ENCODE data around the gene RGP1. TPM values are rescaled to one million over a fixed set of nuclear protein-coding genes. Genes with fewer than 3 reads are reported as not detected.
A peak's percentile ranks its signal among the peaks of the same experiment; 100 is the strongest.

RGP1 gene
- total RNA-seq, 1 donor from 2014 or later, result 24.8 TPM

DNA sequence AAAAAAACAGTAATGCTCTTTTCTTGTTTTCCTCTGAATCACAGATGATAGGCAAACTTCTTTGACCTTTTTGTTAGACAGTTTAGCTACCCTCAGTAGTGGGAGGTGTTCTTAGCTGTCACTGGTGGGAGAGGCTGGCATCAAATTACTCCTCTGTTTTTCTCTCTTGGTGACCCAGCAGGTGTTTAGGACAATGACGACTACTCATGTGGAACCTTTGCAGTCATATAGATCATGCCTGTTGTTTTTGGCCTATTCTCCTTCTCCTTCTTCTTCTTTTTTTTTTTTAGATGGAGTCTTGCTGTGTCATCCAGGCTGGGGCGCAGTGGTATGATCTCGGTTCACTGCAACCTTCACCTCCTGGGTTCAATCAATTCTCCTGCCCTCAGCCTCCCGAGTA lies 26.9 kb downstream of the RGP1 start:
- Histone ChIP-seq H3K9me3 (no peaks in the 10 kb centered on the region), H3K27ac (no peak overlapping the region), H3K4me3 (no peak overlapping the region), H3K4me1 (peaks cover 5 to 6% of the 10 kb centered on the region in 2 donors), H3K27me3 (no peaks in the 10 kb centered on the region), H3K36me3 (no peaks in the 10 kb centered on the region)
- TF ChIP-seq, protein P1, sequence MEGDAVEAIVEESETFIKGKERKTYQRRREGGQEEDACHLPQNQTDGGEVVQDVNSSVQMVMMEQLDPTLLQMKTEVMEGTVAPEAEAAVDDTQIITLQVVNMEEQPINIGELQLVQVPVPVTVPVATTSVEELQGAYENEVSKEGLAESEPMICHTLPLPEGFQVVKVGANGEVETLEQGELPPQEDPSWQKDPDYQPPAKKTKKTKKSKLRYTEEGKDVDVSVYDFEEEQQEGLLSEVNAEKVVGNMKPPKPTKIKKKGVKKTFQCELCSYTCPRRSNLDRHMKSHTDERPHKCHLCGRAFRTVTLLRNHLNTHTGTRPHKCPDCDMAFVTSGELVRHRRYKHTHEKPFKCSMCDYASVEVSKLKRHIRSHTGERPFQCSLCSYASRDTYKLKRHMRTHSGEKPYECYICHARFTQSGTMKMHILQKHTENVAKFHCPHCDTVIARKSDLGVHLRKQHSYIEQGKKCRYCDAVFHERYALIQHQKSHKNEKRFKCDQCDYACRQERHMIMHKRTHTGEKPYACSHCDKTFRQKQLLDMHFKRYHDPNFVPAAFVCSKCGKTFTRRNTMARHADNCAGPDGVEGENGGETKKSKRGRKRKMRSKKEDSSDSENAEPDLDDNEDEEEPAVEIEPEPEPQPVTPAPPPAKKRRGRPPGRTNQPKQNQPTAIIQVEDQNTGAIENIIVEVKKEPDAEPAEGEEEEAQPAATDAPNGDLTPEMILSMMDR (IDR thresholded peaks at IDR 0.05), result no peak
- DNase-seq (ENCODE audit: low spot score in 2 of 2), result no peak
- intact Hi-C loops (cut with DNase I), result no loop called here

DNA sequence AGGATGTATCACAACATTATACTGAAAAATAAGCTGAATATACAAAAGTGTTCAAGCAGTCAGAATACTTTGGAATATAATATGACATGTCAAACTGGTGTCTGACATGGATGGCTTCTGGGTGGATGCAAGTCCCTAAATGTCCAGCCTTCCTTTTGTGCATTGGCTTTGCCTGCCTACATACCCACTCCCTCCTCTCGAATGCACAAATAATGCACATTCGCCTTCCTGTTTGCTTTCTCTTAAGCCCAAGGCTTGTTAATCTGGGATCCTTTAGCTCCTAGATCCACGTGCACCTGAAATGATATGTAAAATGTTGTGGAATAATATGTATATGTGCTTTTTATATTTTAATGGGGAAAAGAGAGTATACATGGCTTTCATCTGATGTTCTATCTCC lies 29.4 kb downstream of the RGP1 start:
- TF ChIP-seq, protein P1 (IDR thresholded peaks at IDR 0.05), result no peak
- no peaks in the 10 kb centered on the region for H3K27me3 ChIP-seq
- no peak overlapping the region for H3K4me3 ChIP-seq
- no peak overlapping the region for H3K27ac ChIP-seq
- no peaks in the 10 kb centered on the region for H3K9me3 ChIP-seq
- no peaks in the 10 kb centered on the region for H3K4me1 ChIP-seq
- no peaks in the 10 kb centered on the region for H3K36me3 ChIP-seq
- no peak for DNase-seq (ENCODE audit: low spot score in 2 of 2)
- intact Hi-C loops (cut with DNase I), result no loop called here

DNA sequence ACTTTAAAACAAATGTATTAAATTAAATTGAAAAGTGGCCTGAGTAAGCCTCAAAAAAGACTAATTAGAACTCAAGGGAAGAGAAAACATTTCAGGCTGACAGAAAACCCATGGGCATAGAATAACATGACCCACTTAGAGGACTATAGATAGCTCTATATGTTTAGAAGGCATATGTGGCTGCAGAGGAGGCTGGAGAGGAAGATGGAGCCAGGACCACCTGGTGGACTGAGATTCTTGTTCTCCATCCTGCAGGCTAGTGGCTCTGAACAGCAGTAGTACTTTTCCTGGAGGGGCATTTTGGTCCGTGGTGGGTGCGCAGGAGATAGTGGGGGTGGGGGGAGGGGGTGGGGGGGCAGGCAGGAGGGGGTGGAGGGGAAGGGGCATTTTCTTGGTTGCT lies 32.0 kb downstream of the RGP1 start:
- H3K9me3 ChIP-seq, result no peaks in the 10 kb centered on the region
- H3K27me3 ChIP-seq, result no peaks in the 10 kb centered on the region
- DNase-seq (ENCODE audit: low spot score in 2 of 2), result no peak
- H3K27ac ChIP-seq, result no peak overlapping the region
- no peaks in the 10 kb centered on the region for H3K4me1 ChIP-seq
- H3K4me3 ChIP-seq, result no peak overlapping the region
- H3K36me3 ChIP-seq, result peaks cover 0 to 6% of the 10 kb centered on the region in 2 donors
- TF ChIP-seq, protein P1 (IDR thresholded peaks at IDR 0.05), result no peak
- intact Hi-C loops (cut with DNase I), result no loop called here

DNA sequence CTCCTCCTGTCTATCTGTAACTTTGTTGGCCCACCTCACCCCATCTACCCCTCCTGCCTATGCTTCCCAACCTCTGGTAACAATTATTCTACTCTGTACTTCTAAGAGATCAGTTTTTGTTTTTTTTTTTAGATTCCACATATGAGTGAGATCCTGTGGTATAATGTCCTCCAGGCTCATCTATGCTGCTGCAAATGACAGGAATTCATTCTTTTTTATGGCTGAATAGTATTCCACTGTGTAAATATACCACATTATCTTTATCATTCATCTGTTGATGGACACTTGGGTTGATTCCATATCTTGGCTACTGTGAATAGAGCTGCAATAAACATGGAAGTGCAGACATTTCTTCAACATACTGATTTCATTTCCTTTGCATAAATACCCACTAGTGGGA lies 34.3 kb downstream of the RGP1 start:
- Histone ChIP-seq H3K36me3 (peaks cover 0 to 6% of the 10 kb centered on the region in 2 donors), H3K9me3 (no peaks in the 10 kb centered on the region), H3K4me3 (no peak overlapping the region), H3K27me3 (no peaks in the 10 kb centered on the region), H3K27ac (no peak overlapping the region), H3K4me1 (no peaks in the 10 kb centered on the region)
- intact Hi-C loops (cut with DNase I), result no loop called here
- TF ChIP-seq, protein P1 (IDR thresholded peaks at IDR 0.05), result no peak
- DNase-seq (ENCODE audit: low spot score in 2 of 2), result no peak

DNA sequence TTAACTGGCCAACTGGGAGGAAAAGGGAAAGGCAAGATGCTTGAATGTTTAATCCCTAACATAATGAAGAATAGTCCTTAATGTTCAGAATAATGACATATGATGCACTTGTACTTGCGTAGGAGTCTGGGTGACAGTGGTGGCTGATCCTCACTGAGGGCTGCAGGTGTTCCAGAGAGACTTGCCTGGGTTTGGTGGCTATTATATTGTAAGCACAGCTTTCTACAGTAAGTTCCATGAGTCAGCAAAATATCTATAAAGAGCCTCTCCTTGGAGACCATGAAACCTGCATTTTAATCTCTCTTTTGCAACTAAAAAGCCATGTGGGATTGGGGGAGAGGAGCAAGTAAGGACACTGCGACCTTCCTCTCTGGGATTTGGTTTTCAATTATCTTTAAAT lies 40.5 kb downstream of the RGP1 start:
- TF ChIP-seq, protein P1 (IDR thresholded peaks at IDR 0.05), result no peak
- intact Hi-C loops (cut with DNase I), result no loop called here
- DNase-seq (ENCODE audit: low spot score in 2 of 2), result no peak
- H3K4me3 ChIP-seq, result no peak overlapping the region
- no peak overlapping the region for H3K27ac ChIP-seq
- peaks cover 0 to 6% of the 10 kb centered on the region in 2 donors for H3K36me3 ChIP-seq
- peaks cover 4 to 25% of the 10 kb centered on the region in 2 donors for H3K4me1 ChIP-seq
- no peaks in the 10 kb centered on the region for H3K9me3 ChIP-seq
- no peaks in the 10 kb centered on the region for H3K27me3 ChIP-seq

DNA sequence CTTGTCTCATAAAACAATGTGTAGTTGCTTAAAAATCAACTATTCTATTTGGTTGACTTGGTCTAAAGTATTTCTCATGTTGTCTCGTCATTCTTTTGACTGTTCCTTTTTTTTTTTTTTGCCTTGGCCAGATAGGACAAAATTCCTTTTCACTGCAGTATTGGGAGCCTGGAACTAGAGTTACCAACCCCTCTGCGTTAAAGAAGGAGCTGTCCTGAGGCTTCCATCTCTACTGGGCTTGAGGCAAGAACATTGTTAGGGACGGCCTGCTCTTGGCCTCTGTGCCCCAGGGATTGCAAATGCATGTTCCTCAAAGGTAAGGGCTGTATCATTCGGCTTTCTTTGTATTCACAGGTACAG lies 40.9 kb downstream of the RGP1 start:
- H3K27ac ChIP-seq, result peak overlapping the region in 1 of 2 donors; percentile 87
- intact Hi-C loops (cut with DNase I), result loop anchor here (1.0 to 5.0 kb wide), 3 partner anchors 57 to 157 kb away; partner anchors contain the start of genes CREB3 and TLN1

More for the DNA sequence above, 40.9 kb downstream of the RGP1 start:
- Histone ChIP-seq H3K4me3 (no peak overlapping the region), H3K4me1 (peaks cover 5 to 26% of the 10 kb centered on the region in 2 donors), H3K36me3 (peaks cover 0 to 6% of the 10 kb centered on the region in 2 donors), H3K27me3 (no peaks in the 10 kb centered on the region), H3K9me3 (no peaks in the 10 kb centered on the region)
- no peak for DNase-seq (ENCODE audit: low spot score in 2 of 2)
- TF ChIP-seq, protein P1 (IDR thresholded peaks at IDR 0.05), result no peak
